HG03045 (cell line): Measurements from ENCODE around the gene GPBAR1.

Experiments
- ATAC-seq: cut with Tn5 transposase; IDR thresholded peaks from one replicate; pipeline ENCODE4 v1.9.1; 2021; ENCODE audit warnings: mild to moderate bottlenecking, moderate library complexity; ENCODE audit not compliant: unreplicated experiment

Gene GPBAR1, protein sequence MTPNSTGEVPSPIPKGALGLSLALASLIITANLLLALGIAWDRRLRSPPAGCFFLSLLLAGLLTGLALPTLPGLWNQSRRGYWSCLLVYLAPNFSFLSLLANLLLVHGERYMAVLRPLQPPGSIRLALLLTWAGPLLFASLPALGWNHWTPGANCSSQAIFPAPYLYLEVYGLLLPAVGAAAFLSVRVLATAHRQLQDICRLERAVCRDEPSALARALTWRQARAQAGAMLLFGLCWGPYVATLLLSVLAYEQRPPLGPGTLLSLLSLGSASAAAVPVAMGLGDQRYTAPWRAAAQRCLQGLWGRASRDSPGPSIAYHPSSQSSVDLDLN

DNA sequence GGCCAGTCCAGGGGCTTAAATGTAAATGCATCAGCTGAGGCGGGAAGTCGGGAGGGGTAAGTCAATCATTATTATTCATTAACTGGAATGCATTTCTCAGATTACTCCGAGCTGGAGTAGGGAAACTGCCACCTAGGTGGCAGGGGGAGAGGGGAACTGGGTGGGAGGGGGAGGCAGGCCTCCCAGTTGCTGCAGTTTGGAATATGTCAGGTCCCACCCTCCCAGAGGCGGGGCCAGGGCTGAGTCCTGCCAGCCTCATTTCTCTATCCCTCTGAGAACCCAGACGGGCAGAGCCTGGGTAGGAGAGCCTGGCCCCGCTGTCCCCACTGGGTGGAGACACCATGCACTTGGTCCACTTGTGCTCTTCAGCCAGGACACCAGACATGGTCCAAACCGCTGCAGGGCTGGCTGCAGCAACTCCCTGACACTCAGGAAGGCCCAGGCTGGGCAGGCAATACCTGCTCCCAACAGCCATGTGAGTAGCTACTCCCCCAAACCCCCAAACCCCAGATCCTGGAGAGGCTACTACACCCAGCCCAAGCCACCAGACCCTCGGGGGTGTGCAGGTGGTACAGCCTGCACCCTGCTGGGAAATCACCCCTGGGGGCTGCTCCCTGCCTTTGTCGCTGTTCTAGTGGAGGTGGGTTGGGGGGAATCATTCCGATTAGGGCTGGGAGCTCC, at the start of gene GPBAR1:
GPBAR1 (plus strand) TSS at position 274 of the 681 bp plus-strand sequence. CDS start 1,710 bp downstream, outside the sequence.
- ATAC-seq: no peak

DNA sequence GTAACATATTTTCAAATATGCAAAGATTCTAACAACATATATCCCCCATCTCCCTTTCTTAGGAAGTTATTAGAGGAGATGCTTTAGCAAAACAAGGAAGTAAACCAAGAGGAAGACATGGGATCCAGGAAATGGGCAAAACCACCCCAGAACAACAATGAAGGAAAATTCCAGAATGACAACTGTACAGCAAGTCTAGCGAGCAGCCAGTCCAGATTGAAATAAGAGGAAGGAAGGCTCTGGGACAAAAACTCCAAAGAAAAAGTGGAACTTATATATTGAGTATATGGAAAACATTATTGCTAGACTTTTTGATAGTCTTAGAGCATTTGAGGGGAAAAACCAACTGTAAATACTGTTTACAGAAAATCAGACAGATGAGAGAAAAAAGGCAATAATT, 46.7 kb upstream of the GPBAR1 start:
- ATAC-seq: no peak

- ATAC-seq: no peak
Measured at GRCh38 chr2:218216336-218216673, 44.5 kb upstream of the GPBAR1 start.

DNA sequence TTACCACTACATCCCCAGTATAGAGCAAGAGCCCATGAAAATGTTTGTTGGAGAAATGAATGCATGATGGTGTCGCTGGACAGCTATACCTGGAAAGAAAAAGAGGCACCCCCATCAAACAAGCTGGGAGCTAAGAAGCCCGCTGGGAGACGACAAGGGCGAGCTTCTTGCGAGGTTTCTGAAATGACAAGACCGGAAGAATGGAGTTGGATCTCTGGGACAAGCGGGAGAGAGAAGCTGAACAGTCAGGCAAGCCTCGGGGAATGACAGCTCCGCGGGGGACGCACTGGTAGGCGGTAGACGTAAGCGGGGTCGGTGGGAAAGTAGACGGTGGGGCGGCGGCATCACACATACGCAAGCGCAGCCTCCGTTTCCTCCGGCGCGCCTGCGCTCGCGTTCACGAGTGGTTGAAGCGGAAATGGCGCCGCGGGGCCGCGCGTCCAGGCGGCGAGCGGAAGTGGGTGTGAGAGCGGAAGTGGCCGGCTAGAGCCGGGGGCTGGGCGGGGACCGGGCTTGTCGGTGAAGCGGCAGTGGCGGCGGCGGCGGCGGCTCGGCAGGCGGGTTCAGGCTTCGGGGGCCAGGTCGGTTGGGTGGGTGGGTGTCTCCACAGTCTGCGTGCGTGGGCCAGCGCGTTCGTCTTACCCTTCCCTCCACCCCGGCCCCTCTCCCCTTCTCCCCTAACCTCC, 44.0 kb upstream of the GPBAR1 start, which contains the start of gene ARPC2:
ARPC2 (plus strand) TSS at position 516 of the 686 bp plus-strand sequence. CDS start 282 bp downstream, outside the sequence.
- ATAC-seq: peak; percentile 67

DNA sequence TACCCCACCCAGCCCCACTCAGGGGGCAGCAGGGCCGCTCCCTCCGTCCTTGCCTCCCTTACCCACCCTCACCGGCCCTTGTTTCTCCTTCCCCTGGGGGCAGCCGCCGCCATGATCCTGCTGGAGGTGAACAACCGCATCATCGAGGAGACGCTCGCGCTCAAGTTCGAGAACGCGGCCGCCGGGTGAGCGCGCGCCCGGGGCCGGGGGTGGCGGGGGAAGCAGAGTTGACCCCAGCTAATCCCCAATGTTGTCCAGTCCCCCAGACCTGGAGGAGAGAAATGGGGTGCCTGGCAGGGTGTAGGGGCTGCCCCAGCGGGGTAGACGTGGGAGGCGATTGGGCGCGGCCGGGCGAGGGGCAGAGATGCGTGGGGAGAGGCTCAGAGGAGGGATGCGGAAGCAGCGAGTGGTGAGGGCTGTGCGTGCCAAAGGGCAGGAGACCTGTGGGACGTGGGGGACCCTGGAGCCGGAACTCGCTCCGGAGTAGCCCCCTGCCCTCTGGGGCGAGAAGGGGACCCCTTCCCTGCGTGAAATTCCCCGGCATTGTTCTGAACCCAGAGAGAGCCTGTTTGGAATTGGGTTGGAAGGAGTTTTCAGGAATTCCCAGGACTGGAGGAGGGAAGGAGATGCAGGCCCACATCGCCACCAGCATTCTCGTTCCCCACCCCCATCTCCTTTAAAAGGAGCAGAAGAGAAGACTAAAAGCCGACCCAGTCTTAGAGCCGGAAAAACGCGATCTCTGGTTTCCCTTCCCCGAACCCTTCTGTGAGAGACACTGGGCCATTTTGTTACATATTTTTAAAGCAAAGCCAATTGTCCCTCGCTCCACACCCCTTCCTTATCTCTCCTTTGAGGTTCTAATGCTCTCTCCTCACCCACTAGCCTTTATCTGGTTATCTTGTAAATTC, 43.2 kb upstream of the GPBAR1 start:
- peak; percentile 44 for ATAC-seq

DNA sequence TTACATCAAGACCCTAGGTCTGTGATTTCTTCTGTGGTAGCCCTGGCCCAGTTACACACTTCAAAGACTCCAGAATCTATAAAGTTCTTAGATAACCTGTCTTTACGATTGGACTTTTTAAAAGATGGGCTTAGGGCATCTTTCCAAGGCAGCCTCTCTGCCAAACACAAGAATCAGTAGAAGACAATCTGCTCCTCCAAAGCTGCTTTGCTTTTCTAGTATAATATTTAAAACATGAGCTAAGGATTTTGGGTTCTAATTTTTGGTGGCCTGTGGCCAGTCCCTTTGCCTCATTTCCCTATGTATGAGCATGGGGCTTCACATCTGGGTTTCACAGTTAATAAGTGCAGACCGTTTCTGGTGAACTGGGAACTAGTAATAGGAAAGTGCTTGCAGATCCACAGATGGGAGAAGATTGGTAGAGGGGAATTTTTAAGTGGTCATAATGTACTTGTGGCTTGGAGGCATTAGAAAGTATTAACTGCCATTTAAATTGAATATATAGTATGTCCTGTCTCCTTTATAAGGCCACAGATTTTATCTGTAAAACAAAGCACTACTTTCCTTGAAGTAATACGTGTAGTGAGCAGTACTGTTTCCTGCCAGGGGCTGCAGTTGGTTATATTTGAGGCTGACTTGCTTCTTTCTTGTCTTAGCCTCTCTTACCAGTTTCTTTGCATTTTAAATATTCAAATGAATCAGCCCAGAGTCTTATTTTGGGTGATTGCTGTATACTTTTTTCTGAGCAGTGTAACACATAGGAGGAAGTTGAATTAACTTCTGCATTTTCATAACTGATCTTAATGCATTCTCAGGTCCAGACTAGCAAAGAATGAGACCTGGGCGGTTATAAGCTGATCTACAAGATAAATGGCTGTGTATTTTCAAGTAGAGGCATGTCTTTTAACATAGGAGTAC, 42.3 kb upstream of the GPBAR1 start:
- ATAC-seq: peak; percentile 51

DNA sequence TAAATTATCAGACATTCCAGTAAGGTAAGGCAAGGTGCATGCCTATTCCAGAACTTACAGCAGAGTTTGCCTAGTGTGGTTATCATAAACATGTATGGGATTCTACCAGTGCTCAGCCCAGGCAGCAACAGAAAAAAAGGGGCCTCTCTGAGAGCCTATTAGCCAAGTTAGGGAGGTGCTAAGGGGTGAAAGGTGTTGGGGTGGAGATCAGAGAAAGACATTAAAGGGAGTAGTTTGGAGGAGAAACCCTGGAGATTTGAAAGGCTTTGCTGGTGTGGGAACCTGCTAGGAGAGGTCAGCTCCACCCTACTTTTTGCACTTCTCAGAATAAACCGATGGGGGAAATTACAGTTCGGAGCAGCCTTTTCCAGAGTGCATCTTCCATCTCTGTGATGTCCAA, 40.9 kb upstream of the GPBAR1 start:
- no peak for ATAC-seq

- no peak for ATAC-seq
Measured at GRCh38 chr2:218221000-218221399, 39.8 kb upstream of the GPBAR1 start.

GRCh38 chr2:218223046-218223445, 37.8 kb upstream of the GPBAR1 start:
- no peak for ATAC-seq

GRCh38 chr2:218224186-218224585, 36.6 kb upstream of the GPBAR1 start:
- no peak for ATAC-seq

DNA sequence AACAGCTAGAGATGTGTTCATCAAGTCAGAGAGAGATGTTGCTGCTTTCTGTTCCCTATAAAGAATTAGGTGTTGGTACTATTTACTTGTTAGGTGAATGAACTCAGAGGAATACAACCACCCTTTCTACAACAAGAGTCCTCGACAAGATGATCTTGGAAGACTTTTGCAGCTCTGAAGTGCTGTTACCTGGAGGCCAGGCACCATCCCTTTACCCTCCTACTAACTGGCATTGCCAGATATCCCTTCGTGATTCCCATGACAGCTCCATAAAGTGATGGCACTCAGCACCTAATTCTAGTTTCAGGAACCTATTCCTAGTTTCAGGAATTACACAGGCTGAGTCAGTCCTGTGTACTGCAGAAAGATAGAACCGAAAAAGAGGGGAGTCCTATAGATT, 33.9 kb upstream of the GPBAR1 start:
- ATAC-seq: no peak

- no peak for ATAC-seq
Measured at GRCh38 chr2:218228366-218229090, 32.3 kb upstream of the GPBAR1 start.

GRCh38 chr2:218229239-218229638, 31.6 kb upstream of the GPBAR1 start:
- peak; percentile 70 for ATAC-seq

DNA sequence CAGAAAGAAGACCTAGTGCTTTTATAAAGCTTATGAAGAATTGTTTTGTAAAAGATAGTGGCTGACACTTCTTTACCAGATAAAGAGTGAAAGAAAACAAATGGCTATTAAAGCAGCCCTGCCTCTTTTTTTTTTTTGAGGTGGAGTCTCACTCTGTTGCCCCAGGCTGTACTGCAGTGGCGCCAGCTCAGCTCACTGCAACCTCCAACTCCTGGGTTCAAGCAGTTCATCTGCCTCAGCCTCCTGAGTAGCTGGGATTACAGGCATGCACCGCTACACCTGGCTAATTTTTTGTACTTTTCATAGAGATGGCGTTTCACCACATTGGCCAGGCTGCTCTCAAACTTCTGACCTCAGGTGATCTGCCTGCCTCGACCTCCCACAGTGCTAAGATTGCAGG, 31.0 kb upstream of the GPBAR1 start:
- ATAC-seq: no peak

DNA sequence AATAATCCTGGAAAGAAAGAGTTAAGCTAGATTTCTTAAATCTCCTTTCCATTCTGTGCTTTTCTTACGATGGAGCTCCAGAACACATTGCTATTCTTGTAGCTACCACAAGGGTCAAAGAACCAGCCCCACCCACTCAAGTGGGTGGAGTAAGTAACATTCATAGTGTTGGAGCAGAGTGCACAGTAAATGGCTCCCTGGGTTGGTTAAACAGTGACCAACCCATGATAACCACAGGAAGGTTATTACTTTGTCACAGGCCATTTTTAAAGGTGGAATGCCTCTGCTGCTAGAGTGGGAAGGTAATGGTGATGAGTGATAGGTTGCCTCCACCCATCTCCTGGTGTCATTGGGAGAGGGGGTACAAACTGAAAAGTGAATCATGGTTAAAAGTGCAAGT, 29.9 kb upstream of the GPBAR1 start:
- no peak for ATAC-seq

DNA sequence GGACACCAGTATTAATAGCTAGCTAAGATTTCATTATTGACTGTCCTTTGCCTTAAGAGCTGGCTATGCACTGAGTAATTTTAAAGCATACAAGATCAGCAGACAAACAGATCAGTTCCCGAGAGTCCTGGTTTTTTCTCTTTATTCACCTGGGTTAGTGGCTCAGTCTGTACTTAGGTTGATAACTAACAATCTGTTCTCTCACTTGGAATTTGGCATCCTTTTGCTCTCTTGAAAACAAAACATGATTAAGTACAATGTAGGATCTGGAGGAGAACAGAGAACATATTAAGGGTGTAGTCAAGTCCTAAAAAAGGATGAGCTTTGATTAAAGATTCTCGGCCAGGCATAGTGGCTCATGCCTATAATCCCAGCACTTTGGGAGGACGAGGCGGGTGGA, 27.3 kb upstream of the GPBAR1 start:
- ATAC-seq: no peak

GRCh38 chr2:218234521-218234920, 26.3 kb upstream of the GPBAR1 start:
- ATAC-seq: no peak

DNA sequence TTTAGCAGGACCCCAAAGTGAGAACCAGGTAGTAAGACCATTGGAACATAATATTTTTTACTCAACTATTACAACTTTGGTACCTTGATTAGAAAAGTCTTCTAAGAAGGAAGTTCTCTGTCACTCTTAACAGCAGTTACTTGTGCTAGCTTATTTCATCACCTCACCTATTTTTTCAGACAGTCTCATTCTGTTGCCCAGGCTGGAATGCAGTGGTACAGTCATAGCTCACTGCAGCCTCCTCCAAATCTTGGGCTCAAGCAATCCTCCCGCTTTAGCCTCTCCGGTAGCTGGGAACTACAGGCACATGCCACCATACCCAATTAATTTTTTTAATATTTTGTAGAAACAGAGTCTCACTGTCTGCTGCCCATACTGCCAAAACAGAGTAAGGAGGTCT, 25.8 kb upstream of the GPBAR1 start:
- no peak for ATAC-seq

GRCh38 chr2:218236829-218237228, 24.0 kb upstream of the GPBAR1 start:
- no peak for ATAC-seq
